Naive thymus-derived CD4-positive, alpha-beta T cell (primary cell): ENCODE measurements around the gene DIS3L2. TPM values are rescaled to one million over a fixed set of nuclear protein-coding genes. Genes with fewer than 3 reads are reported as not detected.

ENCODE experiments used
- ATAC-seq: fragments of 150-1000 bp; cut with Tn5 transposase; 2 replicates; pipeline ENCODE4 v1.10.0; 2021; ENCODE audit warnings: mild to moderate bottlenecking, moderate library complexity
- CTCF ChIA-PET: fragments of 350-600 bp; sonication (Branson Sonifier 250); formaldehyde crosslinking; loops from one replicate; lab custom pipeline; 2021; ENCODE audit warnings: antibody characterized with exemption; lab: Charles Lee
- POLR2A ChIA-PET: fragments of 350-600 bp; sonication (Branson Sonifier 250); formaldehyde crosslinking; loops from one replicate; lab custom pipeline; 2021; ENCODE audit warnings: antibody characterized with exemption, inconsistent platforms; lab: Charles Lee
- DNase-seq, 9 donors: peaks; one replicate each; pipeline versions ENCODE4 v3.0.0 to v3.0.0-alpha.2; 2020 to 2022; ENCODE audit warnings: mixed read lengths in 1 of 9
- H3K27ac ChIP-seq: one replicate; pipeline ENCODE4 v1.7.0; 2013; ENCODE audit warnings: mild to moderate bottlenecking, low read depth, low read length, moderate library complexity
- H3K27me3 ChIP-seq, 2 donors: one replicate each; pipeline ENCODE4 v1.7.0; 2013; ENCODE audit warnings: low read length in 2 of 2, mild to moderate bottlenecking in 2 of 2, moderate library complexity in 2 of 2; ENCODE audit not compliant: control insufficient read depth in 2 of 2, insufficient read depth in 2 of 2
- H3K36me3 ChIP-seq, 3 experiments: 1 replicate in 2 of 3; 2 replicates in 1 of 3; pipeline ENCODE4 v1.7.0; 2013; ENCODE audit warnings: low read length in 3 of 3, mild to moderate bottlenecking in 3 of 3, moderate library complexity in 1 of 3; ENCODE audit not compliant: insufficient read depth in 3 of 3, control insufficient read depth in 2 of 3
- H3K4me1 ChIP-seq, 2 donors: one replicate each; pipeline ENCODE4 v1.7.0; 2013; ENCODE audit warnings: low read length in 2 of 2, mild to moderate bottlenecking in 2 of 2, moderate library complexity in 1 of 2; ENCODE audit not compliant: control insufficient read depth in 2 of 2, insufficient read depth in 2 of 2
- H3K4me3 ChIP-seq: 2 replicates; pipeline ENCODE4 v1.7.0; 2013; ENCODE audit warnings: mild to moderate bottlenecking, low read length
- H3K9me3 ChIP-seq, 3 experiments: 1 replicate in 2 of 3; 2 replicates in 1 of 3; pipeline ENCODE4 v1.7.0; 2013; ENCODE audit warnings: low read length in 3 of 3; ENCODE audit not compliant: control insufficient read depth in 2 of 3
- H3K27ac Mint-ChIP-seq, 9 donors: one replicate each; pipeline ENCODE4 v1.8.0; 2020 to 2022; ENCODE audit warnings: mixed read lengths in 9 of 9, mild to moderate bottlenecking in 8 of 9, moderate library complexity in 5 of 9, inconsistent platforms in 2 of 9
- H3K27me3 Mint-ChIP-seq, 5 donors: one replicate each; pipeline ENCODE4 v1.8.0; 2021 to 2022; ENCODE audit warnings: mixed read lengths in 5 of 5, mild to moderate bottlenecking in 1 of 5
- H3K36me3 Mint-ChIP-seq, 5 donors: one replicate each; pipeline ENCODE4 v1.8.0; 2020 to 2022; ENCODE audit warnings: mixed read lengths in 5 of 5, mild to moderate bottlenecking in 3 of 5, inconsistent platforms in 1 of 5
- H3K4me1 Mint-ChIP-seq, 7 donors: one replicate each; pipeline ENCODE4 v1.8.0; 2020 to 2022; ENCODE audit warnings: mixed read lengths in 7 of 7, mild to moderate bottlenecking in 3 of 7, inconsistent platforms in 1 of 7
- H3K4me3 Mint-ChIP-seq, 10 donors: one replicate each; pipeline ENCODE4 v1.8.0; 2020 to 2022; ENCODE audit warnings: mild to moderate bottlenecking in 10 of 10, mixed read lengths in 10 of 10, moderate library complexity in 6 of 10, inconsistent platforms in 2 of 10
- H3K9me3 Mint-ChIP-seq, 11 donors: one replicate each; pipeline ENCODE4 v1.8.0; 2020 to 2022; ENCODE audit warnings: mixed read lengths in 11 of 11, mild to moderate bottlenecking in 4 of 11, inconsistent platforms in 1 of 11, moderate library complexity in 1 of 11
- intact Hi-C, 2 donors: fragments of 100-400 bp; cut with micrococcal nuclease; formaldehyde crosslinking; loops; one replicate each; pipeline ENCODE4 v1.15.1; 2023
- polyA plus RNA-seq, 2 donors: library from polyadenylated mRNA; unstranded; fragments of 300-500 nt; fragmentation: Illumina TruSeq; gene quantifications; one replicate each; pipeline ENCODE4 v1.2.3, GENCODE V29; 2021
- total RNA-seq, 6 experiments: library from RNA in 5 of 6; stranded (reverse) in 5 of 6; gene quantifications; 1 replicate in 5 of 6; 2 replicates in 1 of 6; pipeline ENCODE4 v1.2.3 and lab custom pipeline; 2021 to 2026

The DIS3L2 gene
- total and polyA plus RNA-seq, 7 experiments from 2014 or later = 17.9 to 78.4 (median 59.7) TPM

DNA sequence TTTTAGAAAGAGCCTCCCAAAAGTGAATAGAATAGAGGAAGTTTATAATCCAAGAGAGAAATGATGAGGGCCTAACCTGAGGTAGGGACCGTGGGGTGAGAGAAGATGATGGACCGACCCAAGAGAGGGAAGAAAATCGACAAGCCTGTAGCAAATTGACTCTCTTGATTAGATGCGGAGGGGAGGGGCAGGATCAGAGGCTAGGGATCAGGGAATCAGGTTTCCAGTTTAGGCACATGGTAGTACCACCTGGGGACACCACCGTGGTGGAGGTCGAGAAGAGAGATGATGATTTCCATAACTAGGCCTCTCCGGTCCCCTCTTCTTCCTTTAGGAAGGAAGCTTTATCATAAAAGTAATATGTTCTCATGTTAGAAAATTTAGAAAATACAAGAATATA is 308.4 kb downstream of the DIS3L2 start:
- ATAC-seq (no peak), DNase-seq (no peak)
- no peak overlapping the region for H3K27ac ChIP-seq
- Mint-ChIP-seq H3K27me3 (no peaks in the 10 kb centered on the region), H3K36me3 (peaks cover 0 to 44% (median 12%) of the 10 kb centered on the region in 5 donors), H3K27ac (peak overlapping the region in 2 of 9 donors; percentile 46 to 71), H3K4me3 (no peak overlapping the region), H3K9me3 (no peaks in the 10 kb centered on the region), H3K4me1 (peaks cover 0 to 3% (median 0%) of the 10 kb centered on the region in 7 donors)
- H3K27me3 ChIP-seq = no peaks in the 10 kb centered on the region
- H3K36me3 ChIP-seq = peaks cover 0 to 13% (median 0%) of the 10 kb centered on the region in 3 experiments
- POLR2A ChIA-PET = no interaction called here
- H3K4me1 ChIP-seq = no peaks in the 10 kb centered on the region
- CTCF ChIA-PET = no interaction called here
- H3K4me3 ChIP-seq = no peak overlapping the region
- intact Hi-C loops = loop anchor here in 1 of 2 donors (5.0 kb wide), 1 partner anchor 37 kb away; no protein-coding TSS in a partner anchor
- H3K9me3 ChIP-seq = no peaks in the 10 kb centered on the region

DNA sequence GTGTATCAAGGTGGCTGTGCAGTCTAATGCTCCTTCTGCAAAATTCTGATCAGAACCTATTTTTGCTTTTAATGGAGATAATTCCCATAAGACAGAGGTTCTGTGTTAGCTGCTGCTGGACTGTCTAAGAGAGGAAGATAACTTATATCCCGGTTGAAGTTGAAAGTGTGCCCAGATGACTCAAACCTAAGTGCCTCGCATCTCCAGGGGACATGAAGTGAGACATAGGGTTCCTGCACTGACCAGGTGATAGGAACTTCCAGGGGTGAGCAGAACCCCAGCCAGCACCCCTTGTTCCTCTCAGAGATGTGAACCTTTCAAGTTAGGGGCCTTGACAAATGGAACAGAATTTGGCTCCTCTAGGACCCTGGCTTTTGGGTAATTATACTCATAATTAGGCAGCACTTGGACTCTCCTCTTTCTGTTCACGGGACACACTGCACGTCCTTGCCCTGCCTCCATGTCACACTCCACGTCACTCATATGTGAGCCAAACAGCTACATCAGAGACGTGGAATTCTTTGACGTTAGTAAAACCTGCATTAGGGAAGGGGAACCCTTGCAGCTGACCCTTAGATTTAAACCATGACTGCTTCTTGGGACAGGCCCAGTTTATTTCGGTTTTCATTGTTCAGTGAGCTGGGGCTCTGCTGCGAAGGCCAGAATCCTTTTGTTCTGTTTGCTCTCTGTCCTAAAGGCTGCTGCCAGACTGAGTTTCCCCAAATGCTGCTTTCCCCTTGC is 312.6 kb downstream of the DIS3L2 start:
- peak overlapping the region in 1 of 9 donors; percentile 55 for H3K27ac Mint-ChIP-seq
- H3K36me3 Mint-ChIP-seq = peaks cover under 1 to 61% (median 36%) of the 10 kb centered on the region in 5 donors
- H3K9me3 Mint-ChIP-seq = peaks cover 0 to 9% (median 3%) of the 10 kb centered on the region in 11 donors

DNA sequence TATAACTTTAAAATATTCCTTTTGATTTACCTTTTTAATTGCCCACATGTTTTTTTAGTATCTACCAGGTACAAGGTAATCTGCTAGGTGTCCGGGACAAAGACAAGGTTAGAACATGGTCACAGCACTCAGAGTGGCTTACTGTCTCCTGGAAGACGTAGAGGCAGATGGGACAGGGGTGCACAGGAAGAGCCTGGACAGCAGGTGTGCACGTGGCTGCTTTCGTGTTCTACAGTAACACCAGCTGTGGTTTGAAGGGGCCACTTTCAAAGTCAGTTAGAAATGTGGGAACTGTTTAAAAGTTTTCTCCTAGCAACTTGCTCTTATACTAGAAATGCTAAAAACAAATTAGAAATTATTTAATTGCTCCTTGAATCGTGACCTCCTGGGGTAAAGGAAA is 314.2 kb downstream of the DIS3L2 start:
- H3K36me3 Mint-ChIP-seq = peaks cover 5 to 70% (median 48%) of the 10 kb centered on the region in 5 donors
- H3K27ac Mint-ChIP-seq = peak overlapping the region in 2 of 9 donors; percentile 66 to 85
- H3K36me3 ChIP-seq = peaks cover 0 to 13% (median 0%) of the 10 kb centered on the region in 3 experiments

More for the DNA sequence above, 312.6 kb downstream of the DIS3L2 start:
- no peak overlapping the region for H3K4me3 ChIP-seq
- Mint-ChIP-seq H3K4me1 (peaks cover 0 to 6% (median 0%) of the 10 kb centered on the region in 7 donors), H3K4me3 (no peak overlapping the region), H3K27me3 (no peaks in the 10 kb centered on the region)
- H3K36me3 ChIP-seq = peaks cover 0 to 10% (median 0%) of the 10 kb centered on the region in 3 experiments
- DNase-seq = no peak
- ChIA-PET CTCF (no interaction called here), POLR2A (no interaction called here)
- no peak overlapping the region for H3K27ac ChIP-seq
- H3K4me1 ChIP-seq = no peaks in the 10 kb centered on the region
- ATAC-seq = no peak
- intact Hi-C loops = no loop called here
- no peaks in the 10 kb centered on the region for H3K9me3 ChIP-seq
- H3K27me3 ChIP-seq = no peaks in the 10 kb centered on the region

DNA sequence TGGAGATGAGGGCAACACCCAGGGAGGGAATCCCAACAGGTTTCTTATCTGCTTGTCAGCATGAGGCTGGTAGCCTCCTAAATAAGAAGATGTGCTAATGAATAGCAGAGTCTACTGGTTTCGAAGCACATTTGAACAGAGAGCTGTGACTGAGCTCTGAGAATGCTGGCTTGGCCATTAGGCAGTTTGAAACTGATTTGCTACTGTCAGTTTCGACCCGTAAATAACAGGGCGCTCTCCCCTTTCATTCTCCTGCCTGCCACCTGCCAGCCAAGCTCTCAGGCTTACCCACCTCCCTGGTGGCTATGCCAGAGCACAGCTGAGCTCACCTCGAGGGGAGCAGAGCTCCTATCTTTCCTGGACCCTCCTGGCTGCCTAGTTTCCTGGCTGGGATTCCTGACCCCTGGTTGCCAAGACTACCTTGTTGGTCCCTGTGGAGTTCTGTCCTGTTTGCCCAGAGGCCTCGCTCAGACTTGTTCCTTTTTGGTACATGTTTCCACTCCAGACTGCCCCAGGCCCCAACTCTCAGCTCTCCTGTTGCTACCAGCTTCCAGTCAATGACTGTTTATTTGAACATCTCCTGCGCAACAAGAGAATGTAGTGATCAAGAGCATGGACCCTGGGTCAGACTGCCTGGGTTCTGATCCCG is 314.7 kb downstream of the DIS3L2 start:
- H3K27ac ChIP-seq = no peak overlapping the region
- no peaks in the 10 kb centered on the region for H3K9me3 ChIP-seq
- CTCF ChIA-PET = no interaction called here
- DNase-seq (no peak), ATAC-seq (no peak)
- intact Hi-C loops = no loop called here
- POLR2A ChIA-PET = no interaction called here
- H3K4me1 ChIP-seq = no peaks in the 10 kb centered on the region
- no peak overlapping the region for H3K4me3 ChIP-seq
- no peaks in the 10 kb centered on the region for H3K27me3 ChIP-seq
- Mint-ChIP-seq H3K9me3 (peaks cover 0 to 9% (median 5%) of the 10 kb centered on the region in 11 donors), H3K4me1 (peaks cover 0 to 7% (median under 1%) of the 10 kb centered on the region in 7 donors), H3K27me3 (no peaks in the 10 kb centered on the region), H3K27ac (no peak overlapping the region), H3K36me3 (peaks cover 5 to 70% (median 47%) of the 10 kb centered on the region in 5 donors), H3K4me3 (no peak overlapping the region)
- peaks cover 0 to 15% (median 0%) of the 10 kb centered on the region in 3 experiments for H3K36me3 ChIP-seq

More for the DNA sequence above, 314.2 kb downstream of the DIS3L2 start:
- POLR2A ChIA-PET = no interaction called here
- Histone ChIP-seq H3K4me3 (no peak overlapping the region), H3K27ac (no peak overlapping the region), H3K9me3 (no peaks in the 10 kb centered on the region), H3K27me3 (no peaks in the 10 kb centered on the region), H3K4me1 (no peaks in the 10 kb centered on the region)
- no peaks in the 10 kb centered on the region for H3K27me3 Mint-ChIP-seq
- intact Hi-C loops = no loop called here
- peaks cover 0 to 9% (median 5%) of the 10 kb centered on the region in 11 donors for H3K9me3 Mint-ChIP-seq
- ATAC-seq (no peak), DNase-seq (no peak)
- peaks cover 0 to 5% (median 0%) of the 10 kb centered on the region in 7 donors for H3K4me1 Mint-ChIP-seq
- H3K4me3 Mint-ChIP-seq = no peak overlapping the region
- CTCF ChIA-PET = no interaction called here

DNA sequence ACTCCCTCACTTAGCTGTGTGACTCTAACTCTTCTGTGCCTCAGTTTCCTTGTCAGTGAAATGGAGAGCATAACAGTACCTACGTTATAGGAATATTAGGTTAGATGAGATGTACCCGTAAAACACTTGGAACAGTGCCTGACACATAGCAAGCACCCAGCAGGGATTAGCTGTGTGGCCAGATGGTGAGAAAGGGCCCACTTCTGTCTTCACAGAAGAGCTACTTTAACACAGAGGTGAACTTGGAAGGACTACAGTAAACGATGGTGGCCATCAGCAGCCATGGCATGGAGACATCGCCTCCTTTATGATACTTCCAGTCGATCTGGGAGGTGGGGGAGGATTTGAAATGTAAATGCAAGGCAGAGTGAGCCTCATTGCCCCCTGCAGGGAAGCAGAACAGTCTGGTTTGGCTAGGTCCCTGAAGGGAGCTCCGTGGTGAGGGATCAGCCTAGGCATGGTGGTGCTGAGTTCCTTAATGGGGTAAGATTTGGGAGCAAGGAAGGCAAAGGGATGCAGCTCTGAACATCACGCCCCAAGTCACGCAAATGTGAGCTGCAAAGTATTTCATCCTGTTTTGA is 315.3 kb downstream of the DIS3L2 start:
- CTCF ChIA-PET = interaction anchor here (0.7 to 1.3 kb wide), 2 partner anchors 39 to 49 kb away, joined by 3 read pairs; no protein-coding TSS in a partner anchor

DNA sequence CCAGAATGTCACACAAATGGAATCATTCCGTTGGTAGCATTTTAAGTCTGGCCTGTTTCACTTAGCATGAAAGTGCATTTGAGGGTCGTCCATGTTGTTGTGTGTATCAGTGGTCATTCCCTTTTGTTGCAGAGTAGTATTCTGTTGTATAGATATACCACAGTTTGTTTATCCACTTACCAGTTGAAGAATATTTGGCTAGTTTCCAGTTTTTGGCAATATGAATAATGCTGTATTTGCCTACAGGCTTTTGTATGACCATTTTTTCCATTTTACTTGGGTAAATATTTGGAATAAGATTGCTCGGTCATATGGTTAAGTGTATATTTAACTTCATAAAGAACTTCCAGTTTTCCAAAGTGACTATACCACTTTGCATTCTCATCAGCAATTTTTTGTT is 317.0 kb downstream of the DIS3L2 start:
- Mint-ChIP-seq H3K9me3 (peaks cover 0 to 9% (median 5%) of the 10 kb centered on the region in 11 donors), H3K4me1 (peaks cover 0 to 19% (median 12%) of the 10 kb centered on the region in 7 donors), H3K27me3 (no peaks in the 10 kb centered on the region), H3K36me3 (peaks cover 7 to 70% (median 50%) of the 10 kb centered on the region in 5 donors), H3K4me3 (no peak overlapping the region), H3K27ac (no peak overlapping the region)
- H3K9me3 ChIP-seq = no peaks in the 10 kb centered on the region
- H3K36me3 ChIP-seq = peaks cover 0 to 14% (median 0%) of the 10 kb centered on the region in 3 experiments
- no peak overlapping the region for H3K4me3 ChIP-seq
- CTCF ChIA-PET = no interaction called here
- DNase-seq (no peak), ATAC-seq (no peak)
- no peak overlapping the region for H3K27ac ChIP-seq
- intact Hi-C loops = no loop called here
- H3K4me1 ChIP-seq = peaks cover 0 to 1% of the 10 kb centered on the region in 2 donors
- POLR2A ChIA-PET = no interaction called here
- no peaks in the 10 kb centered on the region for H3K27me3 ChIP-seq

More for the DNA sequence above, 315.3 kb downstream of the DIS3L2 start:
- H3K36me3 ChIP-seq = peaks cover 0 to 15% (median 0%) of the 10 kb centered on the region in 3 experiments
- H3K4me1 Mint-ChIP-seq = peaks cover 0 to 9% (median 4%) of the 10 kb centered on the region in 7 donors
- H3K36me3 Mint-ChIP-seq = peaks cover 7 to 75% (median 52%) of the 10 kb centered on the region in 5 donors
- no peak overlapping the region for H3K4me3 ChIP-seq
- H3K27ac ChIP-seq = no peak overlapping the region
- intact Hi-C loops = no loop called here
- H3K4me1 ChIP-seq = no peaks in the 10 kb centered on the region
- DNase-seq (no peak), ATAC-seq (no peak)
- no peaks in the 10 kb centered on the region for H3K27me3 Mint-ChIP-seq
- H3K27me3 ChIP-seq = no peaks in the 10 kb centered on the region
- no peak overlapping the region for H3K4me3 Mint-ChIP-seq
- H3K9me3 ChIP-seq = no peaks in the 10 kb centered on the region
- H3K9me3 Mint-ChIP-seq = peaks cover 0 to 9% (median 5%) of the 10 kb centered on the region in 11 donors
- POLR2A ChIA-PET = no interaction called here
- peak overlapping the region in 1 of 9 donors; percentile 53 for H3K27ac Mint-ChIP-seq
